GM12801 (cell line): Measurements from ENCODE around the gene RNU6-9.

Source experiments
- TF ChIP-seq, protein P1 (sequence below): IDR thresholded peaks from one replicate; pipeline ENCODE4 v1.5.1; 2011; ENCODE audit warnings: control low read depth; ENCODE audit not compliant: insufficient read length; ENCODE audit errors: extremely low read depth

Gene RNU6-9

DNA sequence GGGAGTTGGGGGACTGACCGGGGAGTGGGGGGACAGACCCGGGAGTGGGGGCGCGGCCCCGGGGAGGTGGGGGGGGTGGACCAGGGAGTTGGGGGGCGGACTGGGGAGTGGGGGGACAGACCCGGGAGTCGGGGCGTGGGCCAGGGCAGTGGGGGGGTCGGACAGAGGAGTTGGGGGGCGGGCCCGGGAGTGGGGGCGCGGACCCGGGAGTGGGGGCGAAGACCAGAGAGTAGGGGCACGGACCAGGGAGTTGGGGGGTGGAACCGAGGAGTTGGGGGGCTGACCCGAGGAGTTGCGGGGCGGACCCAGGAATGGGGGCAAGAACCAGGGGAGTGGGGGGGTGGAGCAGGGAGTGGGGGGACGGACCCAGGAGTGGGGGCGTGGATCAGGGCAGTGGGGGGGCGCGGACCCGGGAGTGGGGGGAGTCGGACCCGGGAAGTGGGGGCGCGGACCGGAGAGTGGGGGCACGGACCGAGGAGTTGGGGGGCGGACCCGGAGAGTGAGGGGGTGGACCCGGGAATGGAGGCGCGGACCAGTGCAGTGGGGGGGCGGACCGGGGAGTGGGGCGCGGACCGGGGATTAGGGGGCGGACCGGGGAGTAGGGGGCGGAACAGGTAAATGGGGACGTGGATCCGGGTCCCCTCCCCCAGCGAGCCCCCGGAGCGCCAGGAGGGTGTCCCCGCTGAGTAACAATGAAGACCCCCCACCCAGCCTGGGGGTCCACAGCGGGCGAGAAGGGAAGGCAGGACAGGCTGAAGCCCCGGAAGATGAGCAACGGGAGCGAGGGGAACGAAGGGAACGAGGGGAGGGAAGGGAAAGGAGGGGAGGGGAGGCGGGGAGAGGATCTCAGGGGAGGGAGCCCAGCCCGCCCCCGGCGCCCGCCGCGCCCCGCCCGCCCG is 19.1 kb downstream of the RNU6-9 start:
- TF ChIP-seq, protein P1, sequence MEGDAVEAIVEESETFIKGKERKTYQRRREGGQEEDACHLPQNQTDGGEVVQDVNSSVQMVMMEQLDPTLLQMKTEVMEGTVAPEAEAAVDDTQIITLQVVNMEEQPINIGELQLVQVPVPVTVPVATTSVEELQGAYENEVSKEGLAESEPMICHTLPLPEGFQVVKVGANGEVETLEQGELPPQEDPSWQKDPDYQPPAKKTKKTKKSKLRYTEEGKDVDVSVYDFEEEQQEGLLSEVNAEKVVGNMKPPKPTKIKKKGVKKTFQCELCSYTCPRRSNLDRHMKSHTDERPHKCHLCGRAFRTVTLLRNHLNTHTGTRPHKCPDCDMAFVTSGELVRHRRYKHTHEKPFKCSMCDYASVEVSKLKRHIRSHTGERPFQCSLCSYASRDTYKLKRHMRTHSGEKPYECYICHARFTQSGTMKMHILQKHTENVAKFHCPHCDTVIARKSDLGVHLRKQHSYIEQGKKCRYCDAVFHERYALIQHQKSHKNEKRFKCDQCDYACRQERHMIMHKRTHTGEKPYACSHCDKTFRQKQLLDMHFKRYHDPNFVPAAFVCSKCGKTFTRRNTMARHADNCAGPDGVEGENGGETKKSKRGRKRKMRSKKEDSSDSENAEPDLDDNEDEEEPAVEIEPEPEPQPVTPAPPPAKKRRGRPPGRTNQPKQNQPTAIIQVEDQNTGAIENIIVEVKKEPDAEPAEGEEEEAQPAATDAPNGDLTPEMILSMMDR, result no peak

DNA sequence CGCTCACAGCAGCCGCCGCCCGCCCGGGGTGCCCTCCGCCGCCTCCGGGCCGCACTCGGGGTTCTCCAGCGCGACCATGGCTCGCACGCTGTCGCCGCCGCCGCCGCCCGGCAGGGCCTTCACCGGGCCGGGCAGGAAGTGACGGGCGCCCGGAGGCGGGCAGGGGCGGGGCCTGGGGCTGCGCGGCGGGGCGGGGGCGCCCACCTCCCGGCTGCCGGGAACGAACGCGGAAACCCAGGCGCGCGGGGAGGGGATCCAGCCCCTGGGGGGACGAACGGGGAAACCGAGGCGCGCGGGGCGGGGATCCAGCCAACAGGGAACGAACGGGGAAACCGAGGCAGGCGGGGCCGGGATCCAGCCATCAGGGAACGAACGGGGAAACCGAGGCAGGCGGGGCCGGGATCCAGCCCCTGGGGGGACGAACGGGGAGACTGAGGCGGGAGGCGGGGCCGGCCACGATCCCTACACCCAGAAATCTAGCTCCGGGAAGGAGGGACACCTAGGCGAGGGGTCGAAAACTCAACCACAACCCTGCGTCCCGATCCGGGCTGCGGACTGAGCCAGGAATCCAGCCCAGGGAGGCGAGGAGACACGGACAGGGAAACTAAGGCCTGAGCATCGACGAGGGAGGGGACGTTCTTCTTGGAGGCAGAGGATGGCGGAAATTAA is 19.9 kb downstream of the RNU6-9 start, which contains the start of gene R3HDM4:
Gene R3HDM4, minus strand, starts transcription at position 140 of the 669 bp plus-strand sequence. Its CDS starts 62 bp downstream, at position 78.
- TF ChIP-seq, protein P1, result no peak

DNA sequence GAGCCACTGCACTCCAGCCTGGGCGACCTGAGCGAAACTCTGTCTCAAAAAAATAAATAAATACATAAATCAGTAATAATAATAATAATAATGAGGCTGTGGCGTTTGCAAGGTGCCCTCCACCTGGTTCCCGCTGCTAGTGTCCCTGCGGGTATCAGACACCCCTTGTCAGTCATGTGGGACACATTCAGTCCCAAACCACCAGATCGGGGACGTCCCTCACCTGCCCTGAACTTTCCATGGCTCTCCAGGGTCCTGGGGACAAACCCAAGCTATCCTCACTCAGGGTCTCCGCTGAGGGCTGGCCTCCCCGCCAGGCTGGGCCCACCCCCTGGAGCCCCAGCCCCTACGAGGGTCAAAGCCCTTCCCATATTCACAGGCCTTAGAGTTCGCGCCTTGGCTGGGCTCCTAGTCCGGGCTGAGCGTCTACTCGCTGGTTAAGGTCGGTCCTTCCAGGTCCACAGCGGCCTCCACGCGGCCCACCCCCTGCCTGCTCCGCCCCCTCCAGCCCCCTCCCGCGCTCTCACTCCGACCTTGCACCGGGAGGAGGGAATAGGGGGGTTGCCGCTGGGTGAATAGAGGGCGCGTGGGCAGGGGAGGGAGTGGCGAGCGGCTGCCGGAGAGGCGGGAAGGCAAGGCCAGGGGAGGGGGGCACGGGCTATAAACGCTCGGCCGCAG is 23.5 kb downstream of the RNU6-9 start:
- TF ChIP-seq, protein P1, result no peak

DNA sequence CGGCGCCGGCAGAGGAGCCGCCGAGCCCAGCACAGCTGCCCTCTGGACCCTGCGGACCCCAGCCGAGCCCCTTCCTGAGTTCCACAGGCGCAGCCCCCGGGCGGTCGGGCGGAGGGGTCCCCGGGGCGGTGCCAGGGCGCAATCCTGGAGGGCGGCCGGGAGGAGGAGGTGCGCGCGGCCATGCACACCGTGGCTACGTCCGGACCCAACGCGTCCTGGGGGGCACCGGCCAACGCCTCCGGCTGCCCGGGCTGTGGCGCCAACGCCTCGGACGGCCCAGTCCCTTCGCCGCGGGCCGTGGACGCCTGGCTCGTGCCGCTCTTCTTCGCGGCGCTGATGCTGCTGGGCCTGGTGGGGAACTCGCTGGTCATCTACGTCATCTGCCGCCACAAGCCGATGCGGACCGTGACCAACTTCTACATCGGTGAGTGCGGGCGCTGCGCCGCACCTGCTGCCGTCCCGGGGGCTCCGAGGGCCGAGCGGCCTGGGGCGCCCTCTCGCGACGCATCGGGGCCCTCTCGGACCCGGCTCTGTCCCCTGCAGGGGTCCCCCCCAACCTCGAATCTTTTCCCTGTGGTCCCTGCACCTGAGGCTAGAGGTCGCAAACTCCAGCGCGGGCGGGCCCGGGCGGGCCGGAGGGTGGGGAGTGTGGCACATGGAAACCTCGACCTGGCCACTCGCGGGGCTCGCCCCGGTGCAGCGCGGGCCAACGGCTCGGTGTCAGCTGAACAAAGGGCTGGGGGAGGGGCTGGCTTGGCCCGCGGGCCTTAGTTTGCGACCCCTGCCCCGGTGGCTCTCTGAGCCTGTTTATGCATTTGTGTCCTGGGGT is 24.3 kb downstream of the RNU6-9 start, which contains the start of gene KISS1R:
Gene KISS1R, plus strand, starts transcription at position 11 of the 829 bp plus-strand sequence. Its CDS starts 170 bp downstream, at position 181.
- TF ChIP-seq, protein P1, result no peak

DNA sequence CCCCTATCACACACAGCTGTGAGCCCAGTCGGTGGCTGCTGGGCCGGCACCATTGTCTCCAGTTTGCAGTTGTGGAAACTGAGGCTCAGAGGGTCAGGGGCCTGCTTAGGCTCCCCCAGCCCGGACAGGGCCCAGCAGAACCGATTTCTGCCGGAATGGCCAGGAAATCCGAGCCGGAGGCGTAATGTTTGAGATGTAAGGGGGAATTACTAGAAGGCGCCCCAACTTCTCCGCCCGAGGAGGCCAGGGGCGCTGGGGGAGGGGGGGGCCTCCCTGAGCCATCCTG is 24.8 kb downstream of the RNU6-9 start:
- TF ChIP-seq, protein P1, result no peak

DNA sequence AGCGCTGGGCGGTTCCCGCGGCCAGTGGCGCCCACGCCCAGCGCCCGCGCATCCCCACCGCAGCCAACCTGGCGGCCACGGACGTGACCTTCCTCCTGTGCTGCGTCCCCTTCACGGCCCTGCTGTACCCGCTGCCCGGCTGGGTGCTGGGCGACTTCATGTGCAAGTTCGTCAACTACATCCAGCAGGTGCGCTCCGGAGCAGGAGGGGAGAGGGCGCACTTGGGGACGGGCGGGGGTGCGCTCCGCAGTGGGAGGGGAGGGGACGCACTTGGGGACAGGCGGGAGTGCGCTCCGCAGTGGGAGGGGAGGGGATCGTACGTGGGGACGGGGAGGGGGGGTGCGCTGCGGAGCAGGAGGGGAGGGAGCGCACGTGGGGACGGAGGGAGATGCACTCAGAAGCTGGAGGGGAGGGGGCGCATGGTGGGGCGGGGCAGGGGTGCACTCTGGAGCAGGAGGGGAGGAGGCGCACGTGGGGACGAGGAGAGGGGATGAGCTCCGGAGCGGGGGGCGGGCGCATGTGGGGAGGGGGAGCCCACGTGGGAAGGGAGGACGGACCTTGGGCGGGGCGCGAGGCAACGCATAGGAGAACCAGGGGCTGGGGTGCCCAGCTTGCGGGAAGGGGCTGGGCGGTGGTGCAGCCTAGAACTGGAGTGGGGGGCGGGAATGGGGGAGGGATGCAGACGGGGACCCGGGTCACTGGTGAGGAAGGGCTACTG is 25.4 kb downstream of the RNU6-9 start:
- TF ChIP-seq, protein P1, result no peak
